Progenitor cell of endocrine pancreas (in vitro differentiated cells): ENCODE data around the gene ABCB6. TPM values are rescaled to one million over a fixed set of nuclear protein-coding genes. Genes with fewer than 3 reads are reported as not detected.

Source experiments
- DNase-seq: peaks from one replicate; pipeline ENCODE4 v3.0.0; 2021; ENCODE audit warnings: low spot score; ENCODE audit not compliant: unreplicated experiment
- H3K27ac Mint-ChIP-seq: 2 replicates; pipeline ENCODE4 v1.8.0; 2021; ENCODE audit warnings: mild to moderate bottlenecking, moderate library complexity, mixed read lengths
- H3K27me3 Mint-ChIP-seq: 2 replicates; pipeline ENCODE4 v1.8.0; 2021; ENCODE audit warnings: mixed read lengths
- H3K36me3 Mint-ChIP-seq: 2 replicates; pipeline ENCODE4 v1.8.0; 2022; ENCODE audit warnings: mixed read lengths; ENCODE audit not compliant: insufficient read depth
- H3K4me1 Mint-ChIP-seq: 2 replicates; pipeline ENCODE4 v1.8.0; 2021; ENCODE audit warnings: low read depth, mixed read lengths
- H3K4me3 Mint-ChIP-seq: 2 replicates; pipeline ENCODE4 v1.8.0; 2021; ENCODE audit warnings: low read depth, mild to moderate bottlenecking, moderate library complexity, mixed read lengths
- H3K9me3 Mint-ChIP-seq: 2 replicates; pipeline ENCODE4 v1.8.0; 2021; ENCODE audit warnings: low read depth, mixed read lengths
- CTCF ChIP-seq: fragments of 200-600 bp; sonication (generic); IDR thresholded peaks from one replicate; pipeline ENCODE4 v1.5.0; 2021; ENCODE audit warnings: antibody characterized with exemption, mild to moderate bottlenecking; ENCODE audit not compliant: unreplicated experiment
- total RNA-seq: library from RNA; stranded (reverse); gene quantifications from 2 replicates; pipeline ENCODE4 v1.2.1, GENCODE V29; 2021

ABCB6 gene
- total RNA-seq, 1 donor from 2014 or later: 26.7 TPM

GRCh38 chr2:219254590-219255201 is 35.9 kb upstream of the ABCB6 start:
- Mint-ChIP-seq H3K4me1 (peaks cover 5% of the 10 kb centered on the region), H3K9me3 (no peaks in the 10 kb centered on the region), H3K36me3 (no peaks in the 10 kb centered on the region), H3K27me3 (peaks cover 65% of the 10 kb centered on the region), H3K27ac (no peak overlapping the region), H3K4me3 (peak overlapping the region; percentile 32)
- no peak for DNase-seq
- no peak for TF ChIP-seq CTCF

GRCh38 chr2:219253753-219254589 is 35.2 kb upstream of the ABCB6 start, which contains the start of gene TUBA4A:
TUBA4A (minus strand) TSS chr2:219253918; CDS start chr2:219253858, 60 bp downstream.
- H3K4me1 Mint-ChIP-seq: peaks cover 13% of the 10 kb centered on the region
- no peaks in the 10 kb centered on the region for H3K9me3 Mint-ChIP-seq
- peak; percentile 57 for DNase-seq
- TF ChIP-seq CTCF: no peak
- peaks cover 61% of the 10 kb centered on the region for H3K27me3 Mint-ChIP-seq
- peak within 1 kb of the TSS; percentile 71 for H3K4me3 Mint-ChIP-seq
- H3K27ac Mint-ChIP-seq: peak within 1 kb of the TSS; percentile 52
- no peaks in the 10 kb centered on the region for H3K36me3 Mint-ChIP-seq

DNA sequence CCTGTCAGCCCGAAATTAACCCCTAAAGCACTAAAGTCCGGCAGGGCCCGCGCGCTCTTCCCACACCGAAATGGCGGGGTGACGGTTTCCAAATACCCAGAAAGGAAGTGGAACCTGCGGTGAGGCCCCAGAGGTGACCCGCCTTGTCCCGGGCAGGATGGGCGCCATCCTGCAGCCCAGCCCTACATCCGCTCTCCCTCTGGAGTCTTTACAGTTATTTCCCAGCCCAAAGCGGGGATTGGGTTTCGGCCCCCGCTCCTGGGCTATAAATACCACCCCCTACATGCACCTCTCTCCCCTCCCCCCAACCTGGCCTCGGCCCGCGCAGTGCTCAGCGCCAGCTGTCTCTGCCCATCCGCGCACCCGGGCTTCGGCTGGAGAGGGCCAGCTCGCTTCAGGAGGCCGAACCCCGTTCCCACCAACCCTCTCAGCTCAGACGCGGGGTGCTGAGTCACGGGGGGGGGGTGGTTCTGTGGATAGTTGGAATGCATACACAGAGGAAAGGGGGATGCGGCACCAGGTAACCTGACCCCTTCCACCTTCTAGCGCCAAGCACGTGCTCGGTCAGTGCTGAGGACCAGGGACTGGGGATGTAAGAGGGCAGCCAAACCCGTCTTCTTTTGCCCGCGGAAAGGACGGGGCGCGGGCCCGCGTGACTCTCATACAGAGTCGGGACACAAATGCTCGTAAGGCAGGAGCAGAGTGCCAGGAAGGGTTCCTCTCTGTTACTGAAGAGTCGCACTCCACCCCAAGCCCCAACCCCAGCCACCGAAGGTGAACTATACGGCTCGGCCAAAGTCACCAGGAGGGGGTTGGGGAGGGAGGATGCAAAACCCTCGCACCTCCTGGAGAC is 34.4 kb upstream of the ABCB6 start, which contains the start of gene TUBA4B:
Gene TUBA4B (plus strand): TSS at position 344 of the 853 bp plus-strand sequence. CDS start 165 bp downstream, at position 509.
- DNase-seq: no peak

GRCh38 chr2:219252570-219252899 is 33.8 kb upstream of the ABCB6 start:
- peaks cover 17% of the 10 kb centered on the region for H3K4me1 Mint-ChIP-seq
- H3K4me3 Mint-ChIP-seq: peak overlapping the region; percentile 59
- no peak overlapping the region for H3K27ac Mint-ChIP-seq
- H3K27me3 Mint-ChIP-seq: peaks cover 56% of the 10 kb centered on the region
- no peaks in the 10 kb centered on the region for H3K36me3 Mint-ChIP-seq
- DNase-seq: no peak
- TF ChIP-seq CTCF: no peak
- no peaks in the 10 kb centered on the region for H3K9me3 Mint-ChIP-seq

More for the DNA sequence above, 34.4 kb upstream of the ABCB6 start, which contains the start of gene TUBA4B:
- H3K36me3 Mint-ChIP-seq: no peaks in the 10 kb centered on the region
- TF ChIP-seq CTCF: no peak
- H3K4me1 Mint-ChIP-seq: peaks cover 17% of the 10 kb centered on the region
- peak within 1 kb of the TSS; percentile 52 for H3K27ac Mint-ChIP-seq
- peaks cover 56% of the 10 kb centered on the region for H3K27me3 Mint-ChIP-seq
- peak within 1 kb of the TSS; percentile 71 for H3K4me3 Mint-ChIP-seq
- no peaks in the 10 kb centered on the region for H3K9me3 Mint-ChIP-seq

DNA sequence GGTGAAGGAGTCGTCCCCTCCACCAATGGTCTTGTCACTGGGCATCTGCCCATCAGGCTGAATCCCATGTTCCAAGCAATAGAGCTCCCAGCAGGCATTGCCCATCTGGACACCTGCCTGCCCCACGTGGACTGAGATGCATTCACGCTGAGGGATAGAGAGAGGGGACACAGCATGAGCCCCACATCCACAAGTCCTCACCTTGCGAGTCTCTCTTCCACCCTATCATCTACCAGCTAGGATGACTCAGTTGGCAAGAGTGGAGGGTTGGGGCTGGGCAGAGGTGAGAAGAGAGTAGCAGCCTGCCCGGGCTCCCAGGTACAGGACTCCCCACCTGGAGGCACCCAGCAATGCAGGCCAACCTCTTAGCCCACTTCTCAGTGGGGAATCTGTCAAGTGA is 33.3 kb upstream of the ABCB6 start:
- Mint-ChIP-seq H3K9me3 (no peaks in the 10 kb centered on the region), H3K27me3 (peaks cover 56% of the 10 kb centered on the region), H3K36me3 (no peaks in the 10 kb centered on the region), H3K4me3 (no peak overlapping the region), H3K27ac (no peak overlapping the region), H3K4me1 (peaks cover 17% of the 10 kb centered on the region)
- no peak for TF ChIP-seq CTCF
- DNase-seq: no peak
